ENCODE measurements around the gene GOT2.

GRCh38 chr16:58733248-58733670 is 857 bp downstream of the GOT2 start:
- no peak for TF ChIP-seq POLR2A (IDR thresholded peaks at IDR 0.05)
- TF ChIP-seq CTCF (IDR thresholded peaks at IDR 0.05): no peak

Measured in prostate gland (tissue), 2 donors.